ENCODE results near the gene PFKL.
"Not testable (repeated sequence)": the region's sequence is repeated elsewhere in the genome, so short reads cannot be mapped to it uniquely, and the experiment has no call there.

Gene PFKL

GRCh38 chr21:44275041-44275440 is 24.8 kb upstream of the PFKL start:
- in situ Hi-C loops (cut with MboI; ENCODE audit: low sequenced_read_pairs): no loop called here

DNA sequence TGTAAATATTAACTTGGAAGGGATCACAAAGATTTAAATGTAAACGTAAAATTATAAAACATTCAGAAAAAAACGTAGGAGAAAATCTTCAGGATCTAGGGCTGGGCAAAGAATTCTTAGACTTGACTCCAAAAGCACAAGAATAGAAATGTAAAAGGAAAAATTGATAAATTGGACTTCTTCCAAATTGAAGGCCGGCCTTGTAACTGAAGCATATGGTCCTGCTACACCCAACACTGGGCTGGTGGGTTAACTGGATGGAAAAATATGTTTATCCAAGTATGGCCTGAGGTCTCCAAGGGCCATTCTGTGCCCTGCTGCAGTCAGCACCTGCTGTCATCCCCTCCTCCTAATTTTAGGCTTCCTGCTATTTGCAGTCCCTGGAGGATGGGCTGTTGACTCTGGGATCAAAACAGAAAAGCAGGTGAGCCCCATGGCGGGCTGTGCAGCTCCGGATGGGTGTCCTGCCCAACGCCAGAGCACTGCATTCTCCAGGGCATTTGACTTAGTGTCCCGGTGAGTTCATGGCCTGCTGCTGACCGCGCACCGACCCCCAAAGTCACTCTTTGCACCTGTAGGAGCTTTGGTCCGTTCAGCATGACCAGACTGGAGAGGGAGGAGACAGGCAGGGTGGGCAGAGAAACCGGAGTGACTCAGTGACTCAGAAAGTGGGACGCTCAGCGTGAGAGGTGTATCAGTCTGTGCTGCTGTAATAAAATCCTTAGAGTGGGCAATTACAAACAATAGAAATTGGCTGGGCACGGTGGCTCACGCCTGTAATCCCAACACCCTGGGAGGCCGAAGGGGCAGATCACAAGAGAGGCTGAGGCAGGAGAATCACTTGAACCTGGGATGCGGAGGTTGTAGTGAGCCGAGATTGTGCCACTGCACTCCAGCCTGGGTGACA is 20.2 kb upstream of the PFKL start:
- in situ Hi-C loops (cut with MboI; ENCODE audit: low sequenced_read_pairs): no loop called here

- in situ Hi-C loops (cut with MboI; ENCODE audit: low sequenced_read_pairs): no loop called here
These were observed 18.1 kb upstream of the PFKL start for GRCh38 chr21:44281801-44282200.

- in situ Hi-C loops (cut with MboI; ENCODE audit: low sequenced_read_pairs): no loop called here
These were observed 17.5 kb upstream of the PFKL start for GRCh38 chr21:44282370-44282769.

- in situ Hi-C loops (cut with MboI; ENCODE audit: low sequenced_read_pairs): not testable (repeated sequence)
These were observed 16.6 kb upstream of the PFKL start for GRCh38 chr21:44283211-44283785.

GRCh38 chr21:44283948-44284347 is 15.9 kb upstream of the PFKL start:
- in situ Hi-C loops (cut with MboI; ENCODE audit: low sequenced_read_pairs): no loop called here

GRCh38 chr21:44285138-44285992 is 14.5 kb upstream of the PFKL start, which contains the start of gene AIRE:
TSS of gene AIRE (plus strand) at chr21:44285876. CDS start at chr21:44286007, 131 bp downstream.
- in situ Hi-C loops (cut with MboI; ENCODE audit: low sequenced_read_pairs): no loop called here

- in situ Hi-C loops (cut with MboI; ENCODE audit: low sequenced_read_pairs): no loop called here
These were observed 13.7 kb upstream of the PFKL start for GRCh38 chr21:44286086-44286715.

GRCh38 chr21:44286716-44287632 is 12.9 kb upstream of the PFKL start:
- in situ Hi-C loops (cut with MboI; ENCODE audit: low sequenced_read_pairs): no loop called here

- in situ Hi-C loops (cut with MboI; ENCODE audit: low sequenced_read_pairs): no loop called here
These were observed 11.4 kb upstream of the PFKL start for GRCh38 chr21:44288251-44289110.

- in situ Hi-C loops (cut with MboI; ENCODE audit: low sequenced_read_pairs): no loop called here
These were observed 10.4 kb upstream of the PFKL start for GRCh38 chr21:44289381-44290010.

GRCh38 chr21:44290327-44291077 is 9.4 kb upstream of the PFKL start:
- in situ Hi-C loops (cut with MboI; ENCODE audit: low sequenced_read_pairs): no loop called here

GRCh38 chr21:44291078-44291935 is 8.5 kb upstream of the PFKL start:
- in situ Hi-C loops (cut with MboI; ENCODE audit: low sequenced_read_pairs): no loop called here

DNA sequence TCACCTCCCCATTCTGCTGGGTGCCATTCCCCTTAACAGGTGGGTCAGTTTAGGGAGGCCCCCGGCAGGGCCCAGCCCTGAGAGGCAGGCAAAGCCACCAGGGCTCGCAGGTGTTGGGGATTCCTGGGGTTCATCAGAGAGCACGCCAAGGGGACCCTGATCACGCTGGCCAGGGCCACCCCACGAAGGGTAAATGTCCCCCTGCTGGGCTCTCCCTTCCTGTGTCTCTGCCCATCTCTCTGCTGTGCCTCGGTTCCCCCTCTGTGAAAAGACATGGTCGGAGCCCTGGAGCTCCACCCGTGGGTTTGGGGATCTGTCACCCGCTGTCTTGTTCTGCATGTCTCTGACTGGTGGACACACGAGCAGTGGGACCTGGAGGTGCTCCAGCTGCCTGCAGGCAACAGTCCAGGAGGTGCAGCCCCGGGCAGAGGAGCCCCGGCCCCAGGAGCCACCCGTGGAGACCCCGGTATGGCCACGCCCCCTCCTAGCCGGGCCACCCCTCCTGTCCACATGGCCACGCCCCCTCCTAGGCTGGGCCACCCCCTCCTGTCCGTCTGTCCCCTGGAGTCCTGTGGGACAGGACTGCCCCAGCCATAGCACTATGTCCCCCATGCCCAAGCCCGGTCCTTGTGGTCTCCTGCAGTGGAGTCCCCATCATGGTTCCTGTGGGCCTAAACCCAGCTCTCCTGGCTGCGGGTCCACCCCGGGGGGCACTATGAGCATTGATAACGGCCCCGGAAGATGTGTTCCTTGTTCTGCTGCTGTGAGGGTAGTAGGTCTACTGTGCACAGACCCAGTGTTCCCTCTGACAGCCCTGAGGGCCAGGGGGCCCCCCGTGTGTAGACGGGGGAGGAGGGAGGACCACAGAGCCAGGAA is 7.7 kb upstream of the PFKL start:
- in situ Hi-C loops (cut with MboI; ENCODE audit: low sequenced_read_pairs): no loop called here

DNA sequence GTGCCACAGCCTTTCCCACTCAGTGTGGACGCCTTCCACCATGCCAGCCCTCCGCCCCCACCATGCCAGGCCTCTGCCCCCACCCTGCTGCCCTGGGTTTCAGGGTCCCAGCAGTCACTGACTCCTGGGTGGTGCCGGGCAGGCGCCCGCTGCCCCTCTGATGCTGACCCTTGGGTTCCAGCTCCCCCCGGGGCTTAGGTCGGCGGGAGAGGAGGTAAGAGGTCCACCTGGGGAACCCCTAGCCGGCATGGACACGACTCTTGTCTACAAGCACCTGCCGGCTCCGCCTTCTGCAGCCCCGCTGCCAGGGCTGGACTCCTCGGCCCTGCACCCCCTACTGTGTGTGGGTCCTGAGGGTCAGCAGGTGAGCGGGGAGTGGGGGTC is 7.0 kb upstream of the PFKL start:
- in situ Hi-C loops (cut with MboI; ENCODE audit: low sequenced_read_pairs): no loop called here
